NCI-H2081 treated with DMSO at 0.1 percent for 48 hours (cell line): ENCODE measurements around the gene DHRSX.
"Not testable (repeated sequence)": the region's sequence is repeated elsewhere in the genome, so short reads cannot be mapped to it uniquely, and the experiment has no call there.

Experiments used
- DNase-seq: peaks from one replicate; lab custom pipeline; 2025; lab: John Stamatoyannopoulos, UW

Gene DHRSX

DNA sequence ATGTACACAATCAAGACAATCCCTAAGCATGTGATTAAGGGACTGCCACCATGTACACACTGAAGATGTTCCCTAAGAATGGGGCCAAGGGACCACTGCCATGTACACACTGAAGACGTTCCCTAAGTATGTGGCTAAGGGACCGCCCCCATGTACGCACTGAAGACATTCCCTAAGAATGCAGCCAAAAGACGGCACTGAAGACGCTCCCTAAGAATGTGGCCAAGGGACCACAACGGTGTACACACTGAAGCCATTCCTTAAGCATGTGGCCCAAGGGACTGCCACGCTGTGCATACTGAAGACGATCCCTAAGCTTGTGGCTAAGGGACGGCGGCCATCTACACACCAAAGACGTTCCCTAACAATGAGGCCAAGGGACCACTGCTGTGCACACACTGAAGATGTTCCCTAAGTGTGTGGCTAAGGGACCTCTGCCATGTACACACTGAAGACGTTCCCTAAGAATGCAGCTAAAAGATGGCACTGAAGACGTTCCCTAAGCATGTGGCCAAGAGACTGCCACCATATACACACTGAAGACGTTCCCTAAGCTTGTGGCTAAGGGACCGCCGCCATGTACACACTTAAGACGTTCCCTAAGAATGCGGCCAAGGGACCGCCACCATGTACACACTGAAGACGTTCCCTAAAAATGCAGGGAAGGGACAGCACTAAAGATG, 26.4 kb downstream of the DHRSX start:
- no peak for DNase-seq

DNA sequence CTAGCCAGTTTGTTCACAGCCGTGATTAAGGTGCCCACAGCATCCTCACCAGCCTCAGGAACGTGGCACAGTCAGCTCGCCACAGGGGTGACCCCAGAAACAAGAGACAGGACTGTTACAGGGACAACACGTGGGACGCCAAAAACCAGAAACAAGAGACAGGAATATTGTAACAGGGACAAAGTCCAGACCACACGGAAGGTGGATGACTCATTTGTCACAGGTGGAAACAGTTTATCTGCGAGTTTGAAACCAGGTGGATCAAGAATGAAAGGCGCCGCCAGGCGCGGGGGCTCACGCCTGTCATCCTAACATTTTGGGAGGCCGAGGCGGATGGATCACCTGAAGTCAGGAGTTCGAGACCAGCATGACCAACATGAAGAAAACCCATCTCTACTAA, 27.7 kb downstream of the DHRSX start:
- not testable (repeated sequence) for DNase-seq

DNA sequence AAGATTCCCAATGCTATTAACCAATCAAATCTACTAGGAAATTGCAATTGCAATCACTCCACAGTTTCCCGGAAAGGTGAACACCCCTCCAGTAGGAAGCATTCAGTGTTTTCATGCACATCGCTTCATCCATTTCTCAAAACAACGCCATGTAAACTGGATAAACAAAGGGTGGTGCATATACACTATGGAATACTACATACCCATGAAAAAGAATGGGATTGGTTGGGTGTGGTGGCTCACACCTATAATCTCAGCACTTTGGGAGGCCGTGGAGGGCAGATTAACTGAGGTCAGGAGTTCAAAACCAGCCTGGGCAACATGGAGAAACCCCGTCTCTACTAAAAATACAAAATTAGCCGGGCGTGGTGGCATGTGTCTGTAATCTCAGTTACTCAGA, 29.1 kb downstream of the DHRSX start:
- DNase-seq, result no peak

DNA sequence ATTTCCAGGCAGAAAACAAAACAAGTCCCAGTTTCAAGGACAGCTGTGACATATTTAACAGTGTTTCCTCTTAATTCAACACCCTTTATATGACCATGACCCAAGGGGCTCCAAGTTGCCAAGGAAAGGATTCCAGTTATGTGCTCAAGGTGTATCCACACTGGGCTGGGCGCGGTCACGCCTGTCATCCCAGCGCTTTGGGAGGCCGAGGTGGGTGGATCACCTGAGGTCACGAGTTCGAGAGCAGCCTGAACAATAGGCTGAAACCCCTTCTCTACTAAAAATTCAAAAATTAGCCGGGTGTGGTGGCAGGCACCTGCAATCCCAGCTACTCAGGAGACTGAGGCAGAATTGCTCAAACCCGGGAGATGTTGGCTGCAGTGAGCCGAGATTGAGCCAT, 29.6 kb downstream of the DHRSX start:
- not testable (repeated sequence) for DNase-seq

DNA sequence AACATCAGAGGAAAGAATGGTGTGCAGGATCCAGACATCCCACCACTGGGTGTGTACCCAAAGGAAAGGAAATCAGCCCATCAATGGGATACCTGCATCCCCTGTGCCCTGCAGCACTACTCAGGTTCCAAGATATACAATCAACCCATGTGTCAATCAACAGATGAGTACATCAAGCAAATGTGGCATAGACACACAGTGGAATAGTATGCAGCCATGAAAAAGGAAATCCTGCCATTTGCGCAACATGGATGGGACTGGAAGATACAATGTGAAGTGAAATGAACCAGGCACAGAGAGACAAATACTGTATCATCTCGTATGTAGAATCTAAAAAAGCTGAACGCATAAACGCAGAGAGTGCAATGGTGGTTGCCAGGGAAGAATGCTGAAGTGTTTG, 30.9 kb downstream of the DHRSX start:
- not testable (repeated sequence) for DNase-seq

DNA sequence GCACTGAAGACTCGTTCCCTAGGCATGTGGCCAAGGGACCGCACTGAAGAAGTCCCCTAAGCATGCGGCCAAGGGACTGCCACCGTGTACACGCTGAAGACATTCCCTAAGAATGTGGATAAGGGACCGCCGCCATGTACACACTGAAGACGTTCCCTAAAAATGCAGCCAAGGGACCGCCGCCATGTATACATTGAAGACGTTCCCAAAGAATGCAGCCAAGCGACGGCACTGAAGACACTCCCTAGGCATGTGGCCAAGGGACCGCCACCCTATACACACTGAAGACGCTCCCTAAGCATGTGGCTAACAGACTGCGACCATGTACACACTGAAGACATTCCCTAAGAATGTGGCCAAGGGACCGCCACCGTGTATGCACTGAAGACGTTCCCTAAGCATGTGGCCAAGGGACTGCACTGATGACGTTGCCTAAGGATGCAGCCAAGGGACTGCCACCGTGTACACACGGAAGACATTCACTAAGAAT, 31.5 kb downstream of the DHRSX start:
- no peak for DNase-seq

DNA sequence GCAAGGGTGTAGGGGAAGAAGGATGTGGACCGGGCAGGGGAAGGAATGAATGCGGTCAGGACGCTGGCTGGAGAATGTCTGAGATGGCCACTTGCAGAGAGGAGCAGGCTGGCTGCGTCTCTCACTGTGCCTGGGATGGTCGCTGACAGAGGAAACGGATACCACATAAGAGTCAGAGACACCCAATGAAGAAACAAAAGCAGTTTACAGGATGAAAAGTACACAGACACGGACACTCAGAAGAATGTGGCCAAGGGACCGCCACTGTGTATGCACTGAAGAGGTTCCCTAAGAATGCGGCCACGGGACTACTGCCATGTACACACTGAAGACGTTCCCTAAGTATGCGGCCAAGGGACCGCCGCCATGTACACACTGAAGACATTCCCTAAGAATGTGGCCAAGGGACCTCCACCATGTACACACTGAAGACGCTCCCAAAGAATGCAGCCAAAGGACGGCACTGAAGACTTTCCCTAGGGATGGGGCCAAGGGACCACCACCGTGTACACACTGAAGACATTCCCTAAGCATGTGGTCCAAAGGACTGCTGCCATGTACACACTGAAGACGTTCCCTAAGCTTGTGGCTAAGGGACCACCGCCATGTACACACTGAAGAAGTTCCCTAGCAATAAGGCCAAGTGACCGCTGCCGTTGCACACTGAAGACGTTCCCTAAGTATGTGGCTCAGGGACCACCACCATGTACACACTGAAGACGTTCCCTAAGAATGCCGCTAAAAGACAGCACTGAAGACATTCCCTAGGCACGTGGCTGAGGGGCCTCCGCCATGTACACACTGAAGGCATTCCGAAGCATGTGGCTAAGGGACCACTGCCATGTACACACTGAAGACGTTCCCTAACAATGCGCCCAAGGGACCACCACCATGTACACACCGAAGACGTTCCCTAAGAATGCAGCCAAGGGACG, 32.2 kb downstream of the DHRSX start:
- DNase-seq, result no peak

DNA sequence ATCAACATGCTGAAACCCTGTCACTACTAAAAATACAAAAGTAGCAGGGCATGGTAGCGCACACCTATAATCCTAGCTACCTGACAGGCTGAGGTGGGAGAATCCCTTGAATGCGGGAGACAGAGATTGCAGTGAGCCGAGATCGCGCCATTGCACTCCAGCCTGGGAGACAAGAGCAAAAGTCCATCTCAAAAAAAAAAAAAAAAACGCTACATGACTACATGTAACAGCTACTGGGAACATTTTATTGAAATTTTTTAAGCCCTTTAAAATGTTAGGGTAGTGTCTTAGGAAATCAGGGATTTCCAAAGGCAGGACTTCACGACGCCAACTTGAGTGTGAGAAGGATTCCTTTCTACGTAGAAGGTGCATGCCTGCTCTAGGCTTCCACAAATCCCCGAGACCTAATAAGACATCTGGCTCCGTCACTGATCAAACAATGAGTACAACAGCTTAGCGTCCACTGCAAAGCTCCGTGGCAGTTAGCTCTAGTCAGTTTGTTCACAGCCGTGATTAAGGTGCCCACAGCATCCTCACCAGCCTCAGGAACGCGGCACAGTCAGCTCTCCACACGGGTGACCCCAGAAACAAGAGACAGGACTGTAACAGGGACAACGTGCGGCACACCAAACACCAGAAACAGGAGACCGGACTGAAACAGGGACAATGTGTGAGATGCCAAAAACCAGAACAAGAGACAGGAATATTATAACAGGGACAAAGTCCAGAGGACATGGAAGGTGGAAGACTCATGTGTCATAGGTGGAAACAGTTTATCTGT, 33.7 kb downstream of the DHRSX start:
- no peak for DNase-seq

DNA sequence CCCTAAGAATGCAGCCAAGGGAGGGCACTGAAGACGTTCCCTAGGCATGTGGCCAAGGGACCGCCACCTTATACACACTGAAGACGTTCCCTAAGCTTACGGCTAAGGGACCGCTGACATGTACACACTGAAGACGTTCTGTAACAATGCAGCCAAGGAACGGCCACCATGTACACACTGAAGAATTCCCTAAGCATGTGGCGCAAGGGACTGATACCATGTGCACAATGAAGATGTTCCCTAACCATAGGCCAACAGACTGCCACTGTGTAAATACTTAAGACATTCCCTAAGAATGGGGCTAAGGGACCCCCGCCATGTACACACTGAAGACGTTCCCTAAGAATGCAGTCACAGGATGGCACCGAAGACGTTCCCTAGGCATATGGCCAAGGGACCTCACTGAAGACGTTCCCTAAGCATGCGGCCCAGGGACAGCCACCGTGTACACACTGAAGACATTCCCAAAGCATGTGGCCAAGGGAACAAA, 36.1 kb downstream of the DHRSX start:
- DNase-seq, result no peak

DNA sequence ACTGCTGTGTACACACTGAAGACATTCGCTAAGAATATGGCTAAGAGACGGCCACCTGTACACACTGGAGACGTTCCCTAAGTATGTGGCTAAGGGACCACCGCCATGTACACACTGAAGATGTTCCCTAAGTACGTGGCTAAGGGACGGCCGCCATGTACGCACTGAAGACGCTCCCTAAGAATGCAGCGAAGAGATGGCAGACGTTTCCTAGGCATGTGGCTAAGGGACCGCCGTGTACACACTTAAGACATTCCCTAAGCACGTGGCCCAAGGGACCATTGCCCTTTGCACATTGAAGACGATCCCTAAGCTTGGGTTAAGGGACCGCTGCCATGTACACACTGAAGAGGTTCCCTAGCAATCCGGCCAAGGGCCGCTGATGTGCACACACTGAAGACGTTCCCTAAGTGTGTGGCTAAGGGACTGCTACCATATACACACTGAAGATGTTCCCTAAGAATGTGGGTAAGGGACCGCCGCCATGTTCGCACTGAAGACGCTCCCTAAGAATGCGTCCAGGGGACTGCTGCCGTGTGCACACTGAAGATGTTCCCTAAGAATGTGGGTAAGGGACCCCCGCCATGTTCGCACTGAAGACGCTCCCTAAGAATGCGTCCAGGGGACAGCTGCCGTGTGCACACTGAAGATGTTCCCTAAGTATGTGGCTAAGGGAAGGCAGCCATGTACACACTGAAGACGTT, 36.7 kb downstream of the DHRSX start:
- DNase-seq, result no peak

DNA sequence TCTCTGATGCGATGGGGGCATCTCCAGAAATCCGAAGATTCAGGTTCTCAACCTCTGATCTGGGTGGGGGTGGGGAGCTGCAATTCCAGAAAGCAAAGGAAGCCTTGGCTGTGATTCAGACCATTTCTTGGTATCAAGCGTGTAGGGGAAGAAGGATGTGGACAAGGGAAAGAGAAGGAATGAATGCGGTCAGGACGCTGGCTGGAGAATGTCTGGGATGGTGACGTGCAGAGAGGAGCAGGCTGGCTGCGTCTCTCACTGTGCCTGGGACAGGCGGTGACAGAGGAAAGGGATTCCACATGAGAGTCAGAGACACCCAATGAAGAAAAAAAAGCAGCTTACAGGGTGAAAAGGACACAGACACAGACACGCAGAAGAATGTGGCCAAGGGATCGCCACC, 37.3 kb downstream of the DHRSX start:
- DNase-seq, result not testable (repeated sequence)

DNA sequence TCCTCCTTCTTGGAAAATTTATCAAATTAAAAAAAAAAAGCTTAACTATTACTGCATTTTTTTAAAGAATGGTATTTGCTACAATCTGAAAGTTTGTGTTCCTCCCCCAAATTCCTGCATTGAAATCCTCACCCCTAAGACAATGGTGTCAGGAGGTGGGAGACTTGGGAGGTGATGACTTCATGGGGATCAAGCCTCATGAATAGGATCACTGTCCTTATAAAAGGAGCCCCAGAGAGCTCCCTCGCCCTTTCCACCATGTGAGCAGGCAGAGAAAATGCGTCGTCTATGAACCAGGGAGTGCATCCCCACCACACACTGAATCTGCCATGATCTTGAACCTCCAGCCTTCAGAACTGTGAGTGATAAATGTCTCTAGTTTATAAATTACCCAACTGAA, 38.0 kb downstream of the DHRSX start:
- no peak for DNase-seq

DNA sequence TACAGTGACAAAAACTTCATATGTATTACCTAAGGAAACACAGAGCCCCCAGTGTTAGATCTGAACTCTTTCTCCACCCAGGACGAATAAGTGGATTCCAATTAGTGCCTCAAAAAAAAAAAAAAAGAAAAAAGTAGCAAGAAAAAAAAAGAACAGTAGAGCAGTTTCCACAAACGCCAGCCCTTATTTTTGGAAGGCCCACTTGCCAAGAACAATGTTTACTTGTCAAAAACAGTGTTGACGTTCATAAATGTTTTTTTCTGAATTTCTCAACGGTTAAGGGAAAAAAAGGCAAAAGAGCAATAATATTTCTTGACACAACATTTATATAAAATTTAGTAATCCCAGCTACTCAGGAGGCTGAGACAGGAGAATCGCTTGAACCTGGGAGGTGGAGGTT, 38.7 kb downstream of the DHRSX start:
- no peak for DNase-seq

DNA sequence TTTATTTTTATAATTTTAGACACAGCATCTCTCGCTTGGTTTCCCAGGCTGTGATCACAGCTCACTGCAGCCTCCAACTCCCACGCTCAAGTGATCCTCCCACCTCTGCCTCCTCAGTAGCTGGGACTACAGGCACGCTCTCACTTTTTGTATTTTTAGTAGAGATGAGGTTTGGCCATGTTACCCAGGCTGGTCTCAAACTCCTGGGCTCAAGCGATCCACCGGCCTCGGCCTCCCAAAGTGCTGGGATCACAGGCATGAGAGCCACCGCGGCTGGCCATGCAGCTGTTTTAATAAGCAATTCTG, 39.1 kb downstream of the DHRSX start:
- no peak for DNase-seq

DNA sequence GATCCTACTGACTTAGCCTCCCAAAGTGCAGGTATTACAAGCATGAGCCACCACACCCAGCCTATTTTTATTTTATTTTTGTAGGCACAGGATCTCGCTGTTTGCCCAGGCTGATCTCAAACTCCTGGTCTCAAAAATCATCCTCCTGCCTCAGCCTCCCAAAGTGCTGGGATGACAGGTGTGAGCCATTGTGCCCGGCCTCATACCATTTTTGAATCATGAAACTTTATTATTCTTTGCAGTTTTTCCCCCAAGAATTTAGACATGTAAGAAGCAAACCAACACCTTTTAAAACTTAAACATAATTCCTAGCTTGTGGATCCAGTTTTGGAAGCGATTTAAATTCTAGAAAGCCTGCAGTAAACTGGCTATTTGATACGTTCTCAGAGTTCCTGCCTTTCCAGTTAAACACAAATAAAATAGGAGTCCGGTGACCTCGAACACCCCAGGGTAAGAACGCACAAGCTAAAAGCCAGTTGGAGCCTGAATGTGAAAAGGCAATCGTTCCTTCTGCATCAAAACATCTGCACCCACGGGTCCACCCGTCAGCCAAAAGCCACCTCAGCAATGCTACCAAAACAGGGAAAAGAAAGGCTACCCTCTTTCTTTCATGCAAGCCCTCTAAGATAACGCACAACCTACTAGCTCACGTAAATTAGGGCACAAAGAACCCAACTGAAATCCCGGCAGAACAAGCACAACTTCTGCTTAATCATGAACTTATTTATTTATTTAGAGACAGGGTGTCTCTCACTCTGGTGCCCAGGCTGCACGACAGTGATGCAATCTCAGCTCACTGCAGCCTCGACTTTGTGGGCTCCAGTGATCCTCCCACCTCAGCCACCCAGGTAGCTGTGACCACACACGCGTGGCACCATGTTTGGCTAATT, 39.7 kb downstream of the DHRSX start:
- not testable (repeated sequence) for DNase-seq

DNA sequence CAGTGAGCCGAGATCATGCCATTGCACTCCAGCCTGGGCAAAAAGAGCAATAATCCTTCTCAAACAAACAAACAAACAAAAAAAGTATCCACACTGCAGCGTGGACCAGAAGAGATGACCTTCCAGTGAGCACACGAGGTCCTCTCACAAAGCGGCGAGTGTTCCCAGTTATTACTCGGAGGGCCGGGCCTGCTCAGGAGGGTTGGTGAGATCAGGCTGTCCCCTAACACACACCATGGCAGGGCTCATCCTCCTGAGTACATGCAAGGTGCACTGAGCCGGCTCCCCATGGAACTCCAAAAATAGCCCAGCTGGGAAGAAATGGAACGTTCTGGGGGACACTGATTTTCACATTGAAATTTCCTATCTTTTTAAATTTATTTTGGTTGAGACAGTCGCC, 40.7 kb downstream of the DHRSX start:
- DNase-seq, result not testable (repeated sequence)

DNA sequence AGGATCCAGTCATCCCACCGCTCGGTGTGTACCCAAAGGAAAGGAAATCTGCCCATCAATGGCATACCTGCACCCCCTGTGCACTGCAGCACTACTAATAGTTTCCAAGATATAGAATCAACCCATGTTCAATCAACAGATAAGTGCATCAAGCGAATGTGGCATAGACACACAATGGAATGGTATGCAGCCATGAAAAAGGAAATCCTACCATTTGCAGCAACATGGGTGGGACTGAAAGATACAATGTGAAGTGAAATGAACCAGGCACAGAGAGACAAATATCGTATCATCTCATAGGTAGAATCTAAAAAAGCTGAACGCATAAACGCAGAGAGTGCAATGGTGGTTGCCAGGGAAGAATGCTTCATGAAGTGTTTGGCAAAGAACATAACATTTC, 42.5 kb downstream of the DHRSX start:
- DNase-seq, result no peak

DNA sequence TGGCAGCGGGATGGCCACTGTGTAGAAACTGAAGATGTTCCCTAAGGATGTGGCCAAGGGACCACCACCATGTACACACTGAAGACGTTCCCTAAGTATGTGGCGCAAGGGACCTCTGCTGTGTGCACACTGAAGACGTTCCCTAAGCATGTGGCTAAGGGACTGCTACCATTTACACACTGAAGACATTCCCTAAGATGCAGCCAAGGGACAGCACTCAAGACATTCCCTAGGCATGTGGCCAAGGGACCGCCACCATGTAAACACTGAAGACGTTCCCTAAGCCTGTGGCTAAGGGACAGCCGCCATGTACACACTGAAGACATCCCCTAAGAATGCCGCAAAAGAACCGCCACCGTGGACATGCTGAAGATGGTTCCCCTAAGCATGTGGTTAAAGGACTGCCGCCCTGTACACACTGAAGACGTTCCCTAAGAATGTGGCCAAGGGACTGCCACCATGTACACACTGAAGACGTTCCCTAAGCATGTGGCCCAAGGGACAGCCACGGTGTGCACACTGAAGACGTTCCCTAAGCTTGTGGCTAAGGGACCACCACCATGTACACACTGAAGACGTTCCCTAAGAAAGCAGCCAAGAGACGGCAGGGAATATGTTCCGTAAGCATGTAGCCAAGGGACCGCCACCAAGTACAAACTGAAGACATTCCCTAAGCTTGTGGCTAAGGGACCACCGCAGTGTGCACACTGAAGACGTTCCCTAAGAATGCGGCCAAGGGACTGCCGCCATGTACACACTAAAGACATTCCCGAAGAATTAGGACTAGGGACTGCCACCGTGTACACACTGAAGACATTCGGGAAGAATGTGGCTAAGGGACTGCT, 43.3 kb downstream of the DHRSX start:
- no peak for DNase-seq

DNA sequence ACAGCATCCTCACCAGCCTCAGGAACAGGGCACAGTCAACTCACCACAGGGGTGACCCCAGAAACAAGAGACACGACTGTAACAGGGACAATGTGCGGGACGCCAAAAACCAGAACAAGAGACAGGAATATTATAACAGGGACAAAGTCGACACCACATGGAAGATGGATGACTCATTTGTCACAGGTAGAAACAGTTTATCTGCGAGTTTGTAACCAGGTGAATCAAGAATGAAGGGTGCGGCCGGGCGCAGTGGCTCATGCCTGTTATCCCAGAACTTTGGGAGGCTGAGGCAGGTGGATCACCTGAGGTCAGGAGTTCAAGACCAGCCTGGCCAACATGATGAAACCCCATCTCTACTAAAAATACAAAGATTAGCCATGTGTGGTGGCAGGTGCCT, 44.7 kb downstream of the DHRSX start:
- DNase-seq, result not testable (repeated sequence)

DNA sequence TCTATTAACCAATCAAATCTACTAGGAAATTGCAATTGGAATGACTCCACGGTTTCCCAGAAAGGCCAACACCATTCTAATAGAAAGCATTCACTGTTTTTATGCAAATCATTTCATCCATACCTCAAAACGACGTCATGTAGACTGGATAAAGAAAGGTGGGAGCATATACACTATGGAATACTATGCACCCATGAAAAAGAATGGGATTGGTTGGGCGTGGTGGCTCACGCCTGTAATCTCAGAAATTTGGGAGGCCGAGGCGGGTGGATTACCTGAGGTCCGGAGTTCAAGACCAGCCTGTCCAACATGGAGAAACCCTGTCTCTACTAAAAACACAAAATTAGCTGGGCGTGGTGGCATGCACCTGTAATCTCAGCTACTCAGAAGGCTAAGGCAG, 46.2 kb downstream of the DHRSX start:
- DNase-seq, result not testable (repeated sequence)
